SKM-1 treated with dmso at 0.1 percent for 144 hours (cell line): ENCODE results near the gene IL17B.
"Not testable (repeated sequence)": the region's sequence is repeated elsewhere in the genome, so short reads cannot be mapped to it uniquely, and the experiment has no call there.

Source experiments
- DNase-seq: peaks from one replicate; lab custom pipeline; 2025; ENCODE audit not compliant: unreplicated experiment; lab: John Stamatoyannopoulos, UW

Gene IL17B

DNA sequence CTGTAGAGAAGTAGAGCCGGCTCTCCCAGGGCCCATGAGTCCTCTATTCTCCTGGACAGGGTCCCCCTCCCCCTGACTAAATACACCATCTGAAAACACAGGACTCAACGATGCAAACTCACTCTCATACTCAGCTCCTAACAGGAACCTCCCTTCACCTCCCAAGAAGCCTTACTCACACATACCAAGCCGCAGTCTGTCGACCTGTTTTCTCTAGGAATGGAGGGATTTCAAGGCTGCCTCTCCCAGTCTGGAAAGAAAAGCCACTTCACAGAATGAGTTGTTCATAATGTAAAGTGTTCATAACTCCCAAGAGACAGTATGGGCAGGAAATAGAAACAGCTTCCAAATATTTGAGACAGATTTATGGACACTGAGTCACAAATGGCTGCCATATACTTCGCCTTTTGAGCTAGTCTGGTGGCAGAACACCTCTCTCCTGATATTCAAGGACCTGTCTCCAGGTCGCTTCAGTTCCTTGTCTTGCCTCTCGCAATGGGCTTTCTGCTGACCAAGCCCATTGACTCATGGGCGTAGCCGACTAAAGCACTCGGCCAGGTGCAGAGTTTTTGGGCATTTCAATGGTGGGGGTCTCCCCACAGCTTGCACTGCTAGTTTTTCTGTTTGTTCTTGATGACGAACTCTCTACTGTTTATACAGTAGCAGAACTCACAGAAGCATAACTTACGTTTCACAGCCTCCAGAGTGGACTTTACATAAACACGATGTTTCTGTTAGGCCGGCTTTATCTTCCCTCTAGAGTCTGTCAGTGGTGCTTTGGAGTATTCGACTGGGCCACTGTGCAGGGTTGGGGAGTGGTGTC, 25.0 kb upstream of the IL17B start:
- DNase-seq: no peak

DNA sequence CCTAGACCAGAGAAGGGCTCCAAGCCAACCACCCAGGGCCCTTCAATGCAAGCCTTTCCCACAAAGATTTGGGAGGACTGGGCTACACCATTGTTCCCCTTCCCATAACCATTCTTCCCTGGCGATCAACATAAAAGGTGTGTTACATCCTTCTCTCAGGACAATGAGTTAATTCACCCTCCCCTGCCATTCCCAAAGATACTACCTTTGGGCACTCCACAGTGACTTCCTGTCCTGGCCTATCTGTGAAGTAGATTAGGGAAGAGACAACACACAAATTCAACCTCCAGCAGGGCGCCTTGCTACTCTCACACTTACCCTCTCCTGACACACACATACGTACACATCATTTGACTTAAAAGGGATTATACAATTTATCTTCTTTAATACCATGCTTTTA, 23.2 kb upstream of the IL17B start:
- DNase-seq: no peak

DNA sequence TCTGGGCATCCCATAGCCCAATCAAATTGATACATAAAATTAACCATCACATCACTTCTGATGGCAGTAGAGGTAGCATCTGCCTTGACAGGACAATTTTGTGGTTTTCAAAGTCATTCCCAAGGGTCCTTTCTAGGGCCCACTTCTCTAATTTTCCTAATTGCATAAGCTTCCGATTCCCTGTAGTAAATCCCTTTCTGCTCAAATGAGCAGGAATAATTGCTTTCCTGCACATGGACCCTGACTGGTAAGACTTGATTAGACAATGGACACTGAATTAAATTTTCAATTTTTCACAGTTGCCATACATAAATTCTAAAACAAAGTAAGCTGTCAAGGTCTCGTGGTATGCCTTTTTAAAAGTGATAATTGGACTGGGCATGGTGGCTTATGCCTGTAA, 22.0 kb upstream of the IL17B start:
- DNase-seq: no peak

DNA sequence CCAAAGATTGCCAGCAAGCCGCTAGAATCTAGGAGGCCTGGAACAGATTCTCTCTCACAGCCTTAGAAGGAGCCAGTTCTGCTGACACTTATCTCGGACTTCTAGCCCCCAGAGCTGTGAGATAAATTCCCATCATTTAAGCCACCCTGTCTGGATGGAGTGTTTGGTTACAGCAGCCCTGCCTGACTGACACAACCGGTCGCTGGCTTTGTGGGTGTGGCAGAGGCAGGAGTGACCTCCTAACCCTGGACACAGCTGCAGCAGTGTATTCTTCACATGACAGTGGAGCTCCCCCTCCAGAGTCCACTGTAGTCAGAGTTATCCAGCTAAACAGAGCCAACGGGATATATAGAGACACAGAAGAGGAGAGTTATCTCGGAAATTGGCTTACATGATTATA, 21.2 kb upstream of the IL17B start:
- DNase-seq: no peak

DNA sequence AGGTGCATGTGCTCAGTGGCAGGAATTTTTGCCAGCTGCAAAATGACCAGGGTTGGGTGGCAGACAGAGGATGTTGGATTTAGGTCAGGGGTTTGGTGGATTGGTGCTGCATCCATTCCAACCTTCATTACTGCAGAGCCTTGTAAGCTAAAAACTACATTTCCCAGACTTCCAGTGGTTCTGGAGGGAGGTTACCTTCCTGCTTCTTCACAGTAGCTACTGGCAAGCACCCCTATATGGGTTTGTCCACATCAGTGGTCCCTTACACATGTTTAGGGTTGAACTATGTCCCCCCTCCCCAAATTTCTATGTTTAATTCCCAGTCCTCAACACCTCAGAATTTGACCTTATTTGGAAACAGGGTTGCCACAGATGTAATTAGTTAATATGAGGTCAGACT, 20.7 kb upstream of the IL17B start:
- DNase-seq: no peak

DNA sequence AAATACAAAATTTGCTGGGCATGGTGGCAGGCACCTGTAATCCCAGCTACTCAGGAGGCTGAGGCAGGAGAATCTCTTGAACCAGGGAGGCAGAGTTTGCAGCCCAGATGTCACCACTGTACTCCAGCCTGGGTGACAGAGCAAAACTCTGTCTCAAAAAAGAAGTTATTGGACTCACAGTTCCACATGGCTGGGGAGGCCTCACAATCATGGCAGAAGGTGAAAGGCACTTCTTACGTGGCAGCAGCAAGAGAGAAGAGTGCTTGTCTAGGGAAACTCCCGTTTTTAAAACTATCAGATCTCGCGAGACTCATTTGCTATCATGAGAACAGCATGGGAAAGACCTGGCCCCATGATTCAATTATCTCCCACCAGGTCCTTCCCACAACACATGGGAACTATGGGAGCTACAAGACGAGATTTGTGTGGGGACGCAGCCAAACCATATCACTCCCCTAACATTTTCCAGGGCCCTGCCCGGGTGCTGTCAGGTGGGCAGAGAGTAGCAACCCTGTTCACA, 19.7 kb upstream of the IL17B start:
- DNase-seq: not testable (repeated sequence)

DNA sequence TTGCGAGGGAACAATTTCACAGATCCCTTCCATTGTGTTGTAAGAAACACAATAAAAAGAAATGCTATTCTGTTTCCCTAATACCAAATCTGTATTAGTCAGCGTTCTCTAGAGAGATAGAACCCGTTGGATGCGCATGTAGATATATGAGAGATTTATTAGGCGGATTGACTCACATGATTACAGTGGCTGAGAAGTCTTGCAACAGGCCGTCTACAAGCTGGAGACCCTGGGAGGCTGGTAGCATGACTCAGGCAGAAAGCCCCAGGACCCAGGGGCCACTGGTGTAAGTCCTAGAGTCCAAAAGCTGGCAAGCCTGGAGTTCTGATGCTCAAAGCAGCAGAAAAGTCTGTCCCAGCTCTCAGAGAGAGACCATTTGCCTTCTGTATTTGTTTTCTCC, 18.4 kb upstream of the IL17B start:
- no peak for DNase-seq

DNA sequence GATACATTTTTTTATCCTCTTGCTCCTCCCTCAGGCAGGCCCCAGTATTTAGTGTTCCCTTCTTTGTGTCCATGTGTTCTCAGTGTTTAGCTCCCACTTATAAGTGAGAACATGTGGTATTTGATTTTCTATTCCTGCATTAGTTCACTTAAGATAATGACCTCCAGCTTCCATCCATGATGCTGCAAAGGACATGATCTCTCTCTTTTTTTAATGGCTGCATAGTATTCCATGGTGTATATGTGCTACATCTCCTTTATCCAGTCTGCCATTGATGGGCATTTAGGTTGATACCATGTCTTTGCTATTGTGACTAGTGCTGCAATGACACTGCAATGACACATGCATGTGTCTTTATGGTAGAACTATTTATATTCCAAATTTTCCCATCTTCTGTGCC, 15.9 kb upstream of the IL17B start:
- not testable (repeated sequence) for DNase-seq

DNA sequence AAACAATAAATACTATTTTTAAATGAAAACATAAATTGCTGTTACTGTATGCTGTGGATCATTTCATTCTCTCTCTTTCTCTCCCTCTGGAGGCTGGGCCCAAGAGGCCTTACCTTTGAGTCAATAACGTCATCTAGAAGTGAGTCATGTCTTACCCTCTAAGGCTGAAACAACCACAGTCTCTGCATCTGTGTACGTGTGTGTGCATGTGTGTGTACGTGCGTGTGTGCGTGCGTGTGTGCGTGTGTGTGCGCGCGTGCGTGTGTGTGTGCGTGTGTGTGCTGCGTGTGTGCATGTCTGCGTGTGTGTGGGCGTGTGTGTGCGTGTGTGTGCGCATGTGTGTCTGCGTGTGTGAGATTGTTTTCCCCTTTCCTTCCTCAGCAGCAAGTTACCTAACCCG, 13.6 kb upstream of the IL17B start:
- no peak for DNase-seq

DNA sequence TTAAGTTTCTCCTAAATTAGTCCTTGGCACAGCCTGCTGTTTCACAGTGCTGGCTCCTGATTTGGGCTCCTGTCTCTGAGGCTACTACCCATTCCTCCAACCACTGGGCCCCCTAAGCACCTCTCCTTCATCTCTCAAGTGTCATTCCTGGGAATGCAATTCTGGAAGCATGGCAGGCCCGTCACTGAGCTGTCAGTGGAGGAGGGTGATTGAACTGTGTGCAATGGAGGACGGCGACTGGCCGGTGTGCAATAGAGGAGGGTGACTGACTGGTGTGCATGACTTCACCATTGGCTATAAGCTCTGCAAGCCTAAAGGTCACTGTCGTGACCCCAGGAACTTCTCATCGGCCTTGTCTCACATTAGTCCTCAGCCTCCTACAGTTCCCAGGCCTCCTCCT, 12.4 kb upstream of the IL17B start:
- DNase-seq: no peak

DNA sequence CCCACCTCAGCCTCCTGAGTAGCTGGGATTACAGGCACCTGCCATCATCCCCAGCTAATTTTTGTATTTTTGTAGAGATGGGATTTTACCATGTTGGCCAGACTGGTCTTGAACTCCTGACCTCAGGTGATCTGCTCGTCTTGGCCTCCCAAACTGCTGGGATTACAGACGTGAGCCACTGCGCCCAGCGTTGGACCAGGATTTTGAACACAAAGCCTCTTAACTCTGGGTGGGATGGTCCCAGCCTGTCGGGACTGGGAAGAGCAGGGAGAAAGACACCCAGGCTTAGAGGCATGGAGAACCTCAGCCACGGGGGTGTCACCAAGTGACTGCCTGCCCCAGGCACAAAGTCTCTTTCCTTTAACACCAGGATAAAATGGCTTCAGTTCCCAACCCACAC, 12.0 kb upstream of the IL17B start:
- DNase-seq: not testable (repeated sequence)

DNA sequence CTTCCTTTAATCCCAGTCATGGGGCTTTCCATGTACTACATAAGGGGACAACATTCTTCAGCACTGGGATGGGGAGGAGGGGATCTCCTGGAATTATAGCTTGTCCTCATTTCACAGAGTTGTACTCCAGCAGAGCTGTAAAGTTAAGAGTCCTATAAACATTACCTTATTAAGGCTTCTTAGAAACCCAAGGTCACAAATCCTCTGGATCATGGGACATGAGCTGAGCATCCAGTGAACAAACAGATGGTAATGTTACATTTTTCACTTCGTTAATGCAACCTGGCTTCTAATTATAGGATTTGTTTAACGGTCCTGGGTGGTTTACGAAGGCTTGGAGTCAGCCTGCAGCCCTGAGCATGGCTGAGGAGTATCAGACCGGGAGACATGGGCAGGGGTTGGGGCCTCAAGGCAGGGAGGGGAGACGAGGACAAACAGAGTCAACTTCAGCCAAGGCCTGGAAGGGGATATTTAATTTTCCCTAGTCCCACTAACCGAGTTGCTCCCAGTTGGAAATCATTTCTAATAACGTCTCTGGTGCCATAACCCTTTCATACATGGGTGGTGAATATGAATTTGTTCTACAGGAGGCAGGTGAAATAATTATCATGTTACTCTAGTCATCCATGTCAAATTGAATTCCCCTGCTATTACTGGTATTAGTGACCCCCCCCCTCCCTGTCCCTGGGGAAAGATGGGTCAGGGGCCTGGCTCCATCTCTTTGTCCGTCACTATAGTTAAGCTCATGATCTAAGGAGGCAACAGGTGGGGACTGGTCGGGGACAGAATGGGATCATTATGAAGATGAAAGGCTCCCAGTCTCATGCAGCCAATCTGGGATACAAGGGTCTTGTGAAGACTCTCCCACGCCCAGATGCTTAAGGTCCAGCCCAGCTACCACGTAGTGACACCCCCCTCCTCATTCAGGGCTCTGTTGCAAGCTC, 10.7 kb upstream of the IL17B start:
- no peak for DNase-seq

DNA sequence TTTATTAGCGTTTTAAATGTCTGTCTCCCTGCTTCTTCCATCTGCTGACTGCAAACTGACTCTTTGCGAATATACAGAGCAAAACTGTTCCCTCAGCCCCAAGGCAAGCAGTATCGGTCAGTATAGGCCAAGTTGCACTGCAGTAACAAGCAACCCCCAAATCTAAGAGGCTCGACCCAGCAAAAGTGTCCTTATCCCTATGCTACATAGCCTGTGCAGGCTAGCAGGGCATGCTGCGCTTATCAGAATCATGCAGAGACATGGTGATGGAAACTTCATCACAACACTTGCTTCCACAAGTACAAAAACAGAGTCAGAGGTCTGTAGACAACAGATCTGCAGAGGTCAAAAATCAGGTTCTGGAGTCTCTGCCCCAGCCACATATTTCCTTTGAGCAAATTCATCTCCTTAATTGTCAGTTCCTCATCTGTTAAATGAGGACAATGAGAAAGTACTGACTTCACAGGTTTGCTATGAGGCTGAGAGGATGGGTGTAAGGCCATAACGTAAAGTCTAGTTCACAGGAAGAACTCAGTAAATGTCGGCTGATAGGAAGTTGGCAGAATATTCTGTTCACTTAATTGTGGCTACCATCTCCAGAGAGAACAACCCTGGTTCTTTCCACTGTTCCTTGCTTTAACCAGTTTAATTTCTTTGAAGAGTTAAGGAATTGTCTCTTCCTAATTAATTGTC, 9.6 kb upstream of the IL17B start:
- no peak for DNase-seq

DNA sequence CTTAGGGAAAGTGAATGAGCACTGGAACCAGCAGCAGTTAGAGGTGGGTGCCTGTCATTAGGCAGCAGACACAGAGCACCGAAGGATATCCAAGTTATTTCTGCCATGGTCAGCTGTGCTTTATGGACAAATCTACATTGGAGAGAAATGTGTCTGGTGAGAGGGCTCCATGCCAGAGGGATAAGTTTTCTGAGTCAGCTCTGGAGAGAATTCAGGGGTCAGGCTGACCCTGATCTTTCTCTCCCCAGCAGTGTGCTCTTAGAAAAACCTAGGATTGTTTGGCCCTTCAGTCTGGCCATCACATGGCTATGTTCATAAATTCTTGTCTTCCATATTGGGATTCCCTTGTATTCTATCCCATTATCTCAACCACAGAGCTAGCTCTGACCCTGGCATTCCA, 8.9 kb upstream of the IL17B start:
- no peak for DNase-seq

DNA sequence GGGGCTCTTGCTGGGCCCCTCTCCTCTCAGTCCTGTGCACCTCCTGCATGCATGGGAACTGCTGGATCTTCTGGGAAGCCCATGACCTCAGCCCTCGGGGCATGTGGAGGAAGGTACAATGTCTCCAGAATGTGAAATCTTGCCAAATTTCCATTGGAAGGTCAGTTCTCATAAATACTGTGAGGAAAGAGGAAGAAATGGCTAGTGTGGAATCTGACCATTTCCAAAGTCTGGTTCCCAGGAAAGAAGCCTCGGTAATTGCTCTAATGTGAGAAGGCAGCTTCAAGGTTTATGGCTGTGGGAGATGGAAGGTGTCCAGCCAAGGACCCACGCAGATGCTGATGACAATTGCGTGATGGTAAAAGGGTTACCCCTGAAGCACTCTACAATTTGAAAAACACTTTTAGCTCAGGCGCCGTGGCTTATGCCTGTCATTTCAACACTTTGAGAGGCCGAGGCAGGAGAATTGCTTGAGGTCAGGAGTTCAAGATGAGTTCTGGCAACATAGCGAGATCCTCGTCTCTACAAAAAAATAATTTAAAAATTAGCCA, 8.1 kb upstream of the IL17B start:
- DNase-seq: no peak

DNA sequence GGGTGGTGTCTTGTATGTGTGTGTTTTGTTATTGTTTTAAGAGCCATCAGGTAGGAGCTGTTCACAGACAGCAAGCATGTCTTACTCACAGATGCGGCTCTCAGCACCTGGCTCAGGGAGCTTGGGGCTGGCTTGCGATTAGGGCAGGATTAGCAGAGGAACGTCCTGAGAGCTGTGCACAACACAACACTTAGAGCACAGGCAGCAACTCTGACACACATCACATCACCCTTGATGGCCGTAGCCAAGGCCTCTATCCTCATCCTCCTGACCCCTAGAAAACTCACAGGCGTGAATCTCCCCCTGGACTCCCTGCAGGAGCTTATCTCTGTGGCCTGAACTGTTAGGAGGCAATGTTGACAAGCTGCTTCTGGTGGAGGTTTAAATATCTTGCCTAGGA, 7.1 kb upstream of the IL17B start:
- DNase-seq: no peak

DNA sequence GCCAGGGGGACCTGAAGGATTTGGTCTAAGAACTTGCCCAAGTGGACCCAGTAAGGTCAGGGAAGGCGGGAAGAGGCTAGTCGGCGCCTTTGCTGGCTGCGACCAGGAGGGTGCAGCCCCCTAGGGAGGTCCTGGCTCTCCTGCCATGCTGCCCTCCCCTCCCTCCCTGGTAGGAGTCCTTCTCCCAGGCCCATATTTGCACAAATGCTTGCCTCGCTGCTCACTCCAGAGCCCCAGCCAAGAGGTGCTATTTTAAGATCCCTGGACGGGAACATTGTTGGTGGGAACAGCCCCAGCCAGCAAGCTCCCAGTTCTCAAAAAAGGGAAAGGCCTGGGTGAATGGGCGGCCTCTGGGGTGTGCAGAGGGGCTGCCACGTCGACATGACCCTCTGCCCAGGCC, 4.3 kb upstream of the IL17B start:
- no peak for DNase-seq

DNA sequence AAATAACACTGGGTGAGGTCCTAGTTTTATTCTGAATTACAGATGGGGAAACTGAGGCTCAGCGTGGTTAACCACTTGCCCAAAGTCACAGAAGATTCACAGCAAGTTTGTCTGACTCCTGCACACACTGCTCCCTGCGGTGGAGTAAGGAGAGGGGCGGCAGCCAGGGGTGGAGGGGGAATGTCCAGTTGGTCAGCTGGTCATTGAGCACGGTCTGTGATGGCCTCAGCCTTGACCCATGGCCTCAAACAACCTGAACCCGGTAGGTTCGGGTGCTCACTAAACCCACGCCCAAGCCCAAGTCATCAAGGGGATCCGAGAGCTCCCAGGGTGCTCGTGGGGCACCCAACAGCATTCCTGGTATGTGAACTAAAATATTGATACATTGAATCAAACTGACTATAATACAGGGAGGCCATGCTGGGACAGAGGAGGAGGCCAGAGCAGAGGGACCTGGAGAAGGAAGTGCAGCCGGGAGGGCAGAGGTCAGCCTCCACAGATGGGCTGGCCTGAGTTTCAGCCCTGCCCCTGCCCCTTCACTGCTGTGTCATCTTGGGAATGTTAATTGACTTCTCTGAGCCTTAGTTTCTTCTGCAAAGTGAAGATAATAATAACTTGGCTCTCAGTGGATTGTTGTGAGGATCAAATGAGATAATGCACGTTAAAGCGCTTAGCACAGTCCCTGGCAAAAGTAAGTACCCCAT, 3.6 kb upstream of the IL17B start:
- no peak for DNase-seq

DNA sequence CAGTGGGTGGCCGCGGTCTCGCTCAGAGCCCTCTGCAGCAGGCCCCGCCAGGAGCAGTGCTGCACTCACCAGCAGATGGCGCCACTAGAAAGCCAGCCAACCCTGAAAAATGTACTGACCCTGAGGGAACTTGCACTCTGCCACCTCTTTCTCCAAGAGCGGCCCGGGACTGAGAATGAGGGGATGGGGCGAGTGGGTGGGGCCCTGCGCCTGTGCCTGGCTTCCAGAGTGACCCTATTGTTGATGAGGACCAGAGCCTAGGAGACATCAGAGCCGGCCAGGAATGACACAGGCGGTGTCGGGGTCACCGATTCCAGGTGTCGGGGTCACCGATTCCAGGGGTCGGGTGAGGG, 2.9 kb upstream of the IL17B start:
- peak; percentile 73 for DNase-seq

DNA sequence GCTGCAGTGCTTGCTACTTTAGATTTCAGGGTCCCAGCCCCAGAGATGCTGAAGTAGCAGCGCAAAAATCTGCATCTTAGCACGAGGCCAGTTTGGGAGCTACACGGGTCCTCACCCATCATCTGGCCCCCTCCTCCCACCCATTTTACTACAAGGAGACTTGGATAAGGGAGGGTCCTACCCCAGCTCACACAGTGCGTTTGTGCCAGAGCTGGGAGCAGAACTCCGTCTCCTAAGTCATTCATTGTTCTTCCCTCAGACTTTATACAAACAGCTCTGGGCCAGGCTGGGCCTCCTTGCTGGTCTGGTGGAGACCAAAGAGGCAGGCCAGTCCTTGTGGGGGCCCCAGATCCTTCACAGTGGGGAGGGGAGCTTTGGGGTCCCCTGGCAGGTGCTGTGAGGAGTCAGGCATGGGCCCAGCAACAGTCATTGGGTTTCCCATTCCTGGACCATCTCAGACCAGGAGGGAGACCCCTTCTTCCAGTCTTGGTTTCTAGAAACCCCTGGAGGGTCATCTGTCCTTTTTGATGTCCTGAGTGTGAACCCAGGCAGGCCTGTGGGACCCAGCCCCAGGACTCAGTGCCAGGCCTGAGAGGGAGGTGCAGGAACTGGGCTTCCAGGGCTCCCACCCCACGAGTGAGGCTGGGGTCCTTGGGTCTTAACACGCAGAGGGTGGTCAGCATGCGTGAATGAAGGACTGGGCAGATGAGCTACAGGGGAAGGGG, 2.3 kb upstream of the IL17B start:
- no peak for DNase-seq
